GM19397 (cell line): ENCODE measurements around the gene RACK1.

Experiments used
- ATAC-seq: cut with Tn5 transposase; IDR thresholded peaks from one replicate; pipeline ENCODE4 v1.9.1; 2021; ENCODE audit warnings: mild to moderate bottlenecking, moderate library complexity; ENCODE audit not compliant: unreplicated experiment

The RACK1 gene

DNA sequence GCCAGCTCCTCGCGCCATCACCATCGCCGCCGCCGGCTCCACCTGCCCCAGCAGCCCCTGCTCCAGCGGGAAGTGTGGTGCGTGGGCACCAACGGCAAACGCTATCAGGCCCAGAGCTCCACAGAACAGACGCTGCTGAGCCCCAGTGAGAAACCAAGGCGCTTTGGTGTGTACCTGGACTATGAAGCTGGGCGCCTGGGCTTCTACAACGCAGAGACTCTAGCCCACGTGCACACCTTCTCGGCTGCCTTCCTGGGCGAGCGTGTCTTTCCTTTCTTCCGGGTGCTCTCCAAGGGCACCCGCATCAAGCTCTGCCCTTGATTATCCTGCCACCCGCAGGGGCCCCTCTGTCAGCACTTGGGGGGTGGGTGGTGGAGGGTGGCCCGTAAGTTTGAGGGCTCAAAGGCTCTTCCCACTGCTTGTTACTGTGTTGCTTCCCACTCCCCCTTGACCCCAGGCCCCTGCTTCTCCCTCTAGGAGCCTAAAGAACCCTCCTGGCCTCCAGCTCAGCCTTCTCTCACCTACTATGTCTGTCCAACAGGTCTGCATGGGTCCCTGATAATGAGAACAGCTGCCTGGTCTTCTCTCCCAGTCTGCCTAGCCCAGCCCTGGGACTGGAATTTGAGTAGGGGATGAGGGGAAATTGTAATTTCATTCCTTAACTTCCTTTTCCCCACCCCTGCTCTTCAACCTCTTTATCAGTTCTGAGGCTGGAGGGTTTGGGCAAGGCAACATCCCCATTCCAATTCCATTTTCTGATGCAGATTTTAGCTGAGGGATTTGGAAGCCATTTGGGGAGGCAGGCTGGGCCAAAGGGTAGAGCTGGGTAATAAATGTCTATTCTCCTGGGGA is 9.0 kb downstream of the RACK1 start:
- no peak for ATAC-seq

DNA sequence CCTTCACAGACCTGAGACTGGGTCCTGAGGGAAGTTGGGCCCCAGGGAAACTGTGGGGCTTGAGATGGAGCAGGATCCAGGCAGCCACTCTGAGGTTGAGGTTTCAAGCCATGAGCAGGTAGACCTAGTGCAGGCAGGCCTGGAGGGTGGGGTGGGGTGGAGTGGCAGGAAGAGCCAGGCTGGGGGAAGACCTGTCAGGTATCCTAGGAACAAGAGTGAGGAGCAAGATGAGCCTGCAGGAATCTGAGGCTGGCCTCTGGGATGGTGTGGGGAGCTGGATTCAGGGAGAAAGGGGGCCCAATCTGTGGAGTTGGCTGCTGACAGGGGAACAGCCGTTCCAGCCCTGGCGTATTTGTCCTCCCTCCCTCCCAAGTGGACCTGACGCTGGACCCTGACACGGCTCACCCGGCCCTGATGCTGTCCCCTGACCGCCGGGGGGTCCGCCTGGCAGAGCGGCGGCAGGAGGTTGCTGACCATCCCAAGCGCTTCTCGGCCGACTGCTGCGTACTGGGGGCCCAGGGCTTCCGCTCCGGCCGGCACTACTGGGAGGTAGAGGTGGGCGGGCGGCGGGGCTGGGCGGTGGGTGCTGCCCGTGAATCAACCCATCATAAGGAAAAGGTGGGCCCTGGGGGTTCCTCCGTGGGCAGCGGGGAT is 9.8 kb downstream of the RACK1 start:
- no peak for ATAC-seq

DNA sequence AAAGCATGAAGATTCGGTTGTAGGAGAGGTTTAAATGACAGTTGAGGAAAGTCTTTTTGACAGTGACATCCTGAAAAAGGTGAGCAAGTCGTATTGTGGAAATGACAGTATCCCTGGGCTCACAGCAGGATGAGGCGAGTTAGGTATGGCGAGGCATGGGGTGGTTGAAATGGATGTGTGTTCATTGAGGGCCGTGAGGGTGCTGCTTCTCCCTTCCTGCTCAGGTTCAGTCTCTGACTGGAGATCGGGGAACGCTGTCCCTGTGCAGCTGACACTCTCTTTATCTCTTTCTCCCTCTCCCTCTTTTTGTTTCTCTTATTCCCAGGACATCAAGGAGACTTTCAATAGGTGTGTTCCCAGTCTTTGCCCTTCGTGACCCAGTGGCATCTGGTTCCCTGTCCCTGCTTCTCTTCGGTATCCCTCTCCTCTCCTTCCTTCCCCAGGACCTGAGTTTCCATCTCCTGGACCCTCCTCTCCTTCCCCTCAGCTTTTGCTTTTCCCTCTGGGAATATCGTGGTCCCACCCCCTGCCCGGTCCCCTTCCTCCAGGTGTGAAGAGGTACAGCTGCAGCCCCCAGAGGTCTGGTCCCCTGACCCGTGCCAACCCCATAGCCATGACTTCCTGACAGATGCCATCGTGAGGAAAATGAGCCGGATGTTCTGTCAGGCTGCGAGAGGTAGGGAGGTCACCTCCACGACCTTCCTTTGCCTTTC is 10.5 kb downstream of the RACK1 start:
- ATAC-seq = no peak

DNA sequence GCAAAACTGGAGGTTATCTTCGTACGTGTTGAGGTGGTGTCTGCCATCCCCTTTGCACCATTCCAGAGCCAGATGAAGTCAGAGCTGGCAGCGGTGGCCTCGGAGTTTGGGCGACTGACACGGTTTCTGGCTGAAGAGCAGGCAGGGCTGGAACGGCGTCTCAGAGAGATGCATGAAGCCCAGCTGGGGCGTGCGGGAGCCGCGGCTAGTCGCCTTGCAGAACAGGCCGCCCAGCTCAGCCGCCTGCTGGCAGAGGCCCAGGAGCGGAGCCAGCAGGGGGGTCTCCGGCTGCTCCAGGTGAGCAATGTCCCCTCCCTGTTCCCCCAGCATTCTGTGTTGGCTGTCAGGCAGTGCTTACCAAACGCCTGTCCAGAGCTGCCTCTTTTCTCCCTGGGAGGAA is 11.1 kb downstream of the RACK1 start:
- no peak for ATAC-seq

- ATAC-seq = no peak
These were observed 12.3 kb downstream of the RACK1 start for GRCh38 chr5:181231432-181231831.

GRCh38 chr5:181230551-181230950 is 13.2 kb downstream of the RACK1 start:
- no peak for ATAC-seq

DNA sequence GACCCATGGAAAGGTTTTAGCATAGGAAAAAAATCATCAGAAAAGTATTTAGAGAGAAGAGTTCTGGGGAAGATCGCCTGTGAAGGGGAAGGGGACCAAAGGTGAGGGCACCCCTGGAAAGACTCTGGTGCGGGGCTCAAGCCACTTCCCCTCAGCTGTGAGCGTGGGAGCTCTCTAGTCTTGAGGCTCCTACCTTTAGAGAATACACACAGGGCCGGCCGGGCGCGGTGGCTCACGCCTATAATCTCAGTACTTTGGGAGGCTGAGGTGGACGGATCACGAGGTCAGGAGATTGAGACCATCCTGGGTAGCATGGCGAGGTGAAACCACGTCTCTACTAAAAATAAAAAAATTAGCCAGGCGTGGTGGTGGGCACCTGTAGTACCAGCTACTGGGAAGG is 13.7 kb downstream of the RACK1 start:
- no peak for ATAC-seq

DNA sequence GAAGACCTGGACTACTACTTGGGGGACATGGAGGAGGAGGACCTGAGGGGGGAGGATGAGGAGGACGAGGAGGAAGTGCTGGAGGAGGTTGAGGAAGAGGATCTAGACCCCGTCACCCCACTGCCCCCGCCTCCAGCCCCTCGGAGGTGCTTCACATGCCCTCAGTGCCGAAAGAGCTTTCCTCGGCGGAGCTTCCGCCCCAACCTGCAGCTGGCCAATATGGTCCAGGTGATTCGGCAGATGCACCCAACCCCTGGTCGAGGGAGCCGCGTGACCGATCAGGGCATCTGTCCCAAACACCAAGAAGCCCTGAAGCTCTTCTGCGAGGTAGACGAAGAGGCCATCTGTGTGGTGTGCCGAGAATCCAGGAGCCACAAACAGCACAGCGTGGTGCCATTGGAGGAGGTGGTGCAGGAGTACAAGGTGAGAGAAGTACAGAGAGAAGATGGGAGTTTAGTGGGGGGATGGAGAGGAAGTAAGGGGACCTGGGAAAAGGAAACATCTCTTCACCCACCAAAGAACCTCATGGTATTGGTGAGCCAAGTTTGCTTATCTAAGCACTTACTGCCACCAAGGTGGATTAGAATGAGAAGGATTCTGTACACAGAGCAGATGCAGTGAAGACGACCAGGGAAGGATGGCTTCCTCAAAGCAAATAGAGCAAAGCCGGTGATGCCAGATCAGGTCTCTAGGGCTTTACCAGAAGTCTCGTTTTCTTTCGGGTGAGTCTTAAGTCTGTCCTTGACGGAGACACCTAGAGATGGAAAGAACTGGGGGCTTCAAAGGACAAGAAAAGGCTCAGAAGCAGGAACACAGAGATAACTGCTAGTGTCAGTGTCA is 19.1 kb downstream of the RACK1 start:
- ATAC-seq = no peak

- ATAC-seq = peak; percentile 2
These were observed 19.8 kb downstream of the RACK1 start for GRCh38 chr5:181223729-181224389.

GRCh38 chr5:181223058-181223728 is 20.5 kb downstream of the RACK1 start, which contains the start of gene TRIM41:
Gene TRIM41, plus strand, starts transcription at chr5:181223281. Its CDS starts 719 bp downstream, at chr5:181224000.
- peak; percentile 69 for ATAC-seq

- ATAC-seq = no peak
These were observed 21.1 kb downstream of the RACK1 start for GRCh38 chr5:181222630-181223057.

DNA sequence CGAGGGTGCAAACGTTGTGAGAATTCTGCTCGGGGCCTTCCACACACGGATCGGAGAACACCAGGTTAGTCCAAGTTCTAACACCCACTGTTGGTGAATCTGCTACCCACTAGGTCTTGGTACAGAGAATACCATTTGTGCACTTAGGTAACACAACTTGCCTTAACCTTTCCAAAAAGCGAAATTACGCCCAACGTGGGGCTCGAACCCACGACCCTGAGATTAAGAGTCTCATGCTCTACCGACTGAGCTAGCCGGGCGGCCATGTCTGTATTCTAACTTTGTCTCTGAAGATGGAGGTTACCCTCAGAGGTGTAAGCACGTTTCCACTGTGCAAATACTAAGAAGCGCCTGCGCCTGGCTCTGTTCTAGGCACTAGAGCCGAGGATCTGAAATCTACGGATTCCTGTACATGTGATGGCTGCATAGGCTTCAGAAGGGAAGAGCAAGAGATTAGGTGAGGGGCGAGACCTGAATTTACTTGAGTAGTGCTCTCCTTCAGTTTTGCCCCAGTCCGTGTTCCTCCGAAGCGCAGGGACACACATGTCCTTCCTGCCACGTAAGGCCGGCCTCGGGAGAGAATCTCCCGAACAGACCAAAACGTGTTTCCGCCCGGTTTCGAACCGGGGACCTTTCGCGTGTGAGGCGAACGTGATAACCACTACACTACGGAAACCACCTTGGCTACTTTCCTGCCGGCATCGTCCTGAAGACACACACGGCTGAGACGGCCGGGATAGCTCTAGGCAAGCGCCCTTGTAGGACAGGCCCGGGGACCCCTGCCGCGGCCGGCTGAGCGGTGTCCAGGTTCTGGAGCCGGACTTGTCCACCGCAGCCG is 21.7 kb downstream of the RACK1 start:
- peak; percentile 29 for ATAC-seq

- ATAC-seq = no peak
These were observed 22.5 kb downstream of the RACK1 start for GRCh38 chr5:181221105-181221791.

DNA sequence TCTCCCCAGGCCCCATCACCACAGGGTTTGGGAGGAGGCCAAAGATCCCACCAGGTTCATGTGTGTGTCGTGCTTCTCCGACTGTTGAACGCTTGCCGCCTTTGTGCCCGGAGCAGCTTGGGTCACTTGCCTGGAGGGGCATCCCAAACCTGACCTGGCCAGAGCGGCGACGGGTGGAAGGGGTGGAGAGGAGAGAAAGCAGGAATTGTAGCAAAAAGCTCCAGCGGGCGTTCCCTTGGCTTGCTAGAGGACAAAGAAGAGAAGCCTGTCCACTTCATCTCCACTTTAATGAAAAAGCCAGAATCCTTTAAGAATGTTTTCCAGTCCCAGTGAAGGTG is 23.6 kb downstream of the RACK1 start:
- ATAC-seq = no peak

- ATAC-seq = no peak
These were observed 24.2 kb downstream of the RACK1 start for GRCh38 chr5:181219262-181220177.

GRCh38 chr5:181218795-181219124 is 24.9 kb downstream of the RACK1 start:
- no peak for ATAC-seq

GRCh38 chr5:181217803-181218062 is 26.0 kb downstream of the RACK1 start:
- ATAC-seq = no peak
